K562 (cell line): Measurements from ENCODE around the gene SLC38A8. TPM values are rescaled to one million over a fixed set of nuclear protein-coding genes. Genes with fewer than 3 reads are reported as not detected.

Source experiments
- BHLHE40 ChIP-seq: IDR thresholded peaks from 2 replicates; pipeline ENCODE4 v1.6.1; 2011; ENCODE audit warnings: low read length, improper control_type of control experiment
- CCAR2 ChIP-seq: fragments of 200-400 bp; formaldehyde crosslinking; IDR thresholded peaks from 2 replicates; pipeline ENCODE4 v1.6.1; 2017; ENCODE audit warnings: mild to moderate bottlenecking, low read depth, low read length
- CEBPZ ChIP-seq: fragments of 150-350 bp; IDR thresholded peaks from 2 replicates; pipeline ENCODE4 v1.6.1; 2014; ENCODE audit warnings: low read depth, mild to moderate bottlenecking, low read length, borderline replicate concordance
- CREM ChIP-seq: IDR thresholded peaks from 2 replicates; pipeline ENCODE4 v1.6.1; 2014; ENCODE audit warnings: antibody characterized with exemption, low read depth
- DEAF1 ChIP-seq: fragments of 450-650 bp; formaldehyde crosslinking; IDR thresholded peaks from 2 replicates; pipeline ENCODE4 v1.4.0; 2020; ENCODE audit warnings: mild to moderate bottlenecking, moderate library complexity
- MXD1 ChIP-seq: fragments of 250-450 bp; sonication (Bioruptor Pico); IDR thresholded peaks from 2 replicates; pipeline ENCODE4 v1.8.0; 2021; ENCODE audit warnings: borderline replicate concordance, mild to moderate bottlenecking, moderate library complexity; ENCODE audit not compliant: poor library complexity, severe bottlenecking
- MXI1 ChIP-seq: IDR thresholded peaks from 2 replicates; pipeline ENCODE4 v1.6.1; 2011; ENCODE audit warnings: low read depth, mild to moderate bottlenecking, improper control_type of control experiment, low read length
- POLR3A ChIP-seq: IDR thresholded peaks from 2 replicates; pipeline ENCODE4 v1.6.1; 2011; ENCODE audit warnings: borderline replicate concordance, mild to moderate bottlenecking, moderate library complexity; ENCODE audit not compliant: insufficient read length, insufficient read depth; ENCODE audit errors: extremely low read depth
- TRIM28 ChIP-seq: fragments of 450-650 bp; IDR thresholded peaks from 2 replicates; pipeline ENCODE4 v1.6.1; 2017
- XRCC5 ChIP-seq: fragments of 200-400 bp; formaldehyde crosslinking; IDR thresholded peaks from 2 replicates; pipeline ENCODE4 v1.6.1; 2017; ENCODE audit warnings: low read depth, mild to moderate bottlenecking, low read length
- ZNF224 ChIP-seq: sonication (generic); formaldehyde crosslinking; IDR thresholded peaks from 2 replicates; pipeline ENCODE4 v1.8.0; 2022; ENCODE audit warnings: mild to moderate bottlenecking, missing genetic modification reagents
- ZNF239 ChIP-seq: fragments of 250-450 bp; sonication (Bioruptor Pico); IDR thresholded peaks from 2 replicates; pipeline ENCODE4 v1.4.0; 2020; ENCODE audit warnings: mild to moderate bottlenecking
- polyA plus RNA-seq, 8 experiments: library from polyadenylated mRNA; depleted of rRNA in 4 of 8; stranded (reverse) in 5 of 8; unstranded in 3 of 8; fragments of >200 nt; fragmentation: Nextera tagmentation in 2 of 8; fragmentation: Illumina TruSeq in 1 of 8; extraction: Ambion mirVana in 2 of 8; extraction: Trizol in 1 of 8; gene quantifications; 2 replicates each; pipeline versions ENCODE4 v1.2.1 to v1.2.3, GENCODE V29; 2011 to 2014; ENCODE audit warnings: inconsistent platforms in 1 of 8, missing spikeins in 1 of 8
- total RNA-seq, 7 experiments: library from RNA; depleted of rRNA in 6 of 7; stranded (reverse); fragments of >200 nt in 6 of 7; fragmentation: Illumina TruSeq in 2 of 7; extraction: Trizol in 2 of 7; gene quantifications; 2 replicates each; pipeline versions ENCODE4 v1.2.1 to v1.2.3, GENCODE V29; 2011 to 2021; ENCODE audit warnings: low replicate concordance in 1 of 7

The SLC38A8 gene
- total and polyA plus RNA-seq, 9 of the 15 experiments (the other 6 are each of a cell fraction or from before 2014, with no cell fraction given): 0.28 TPM; not detected in 8

GRCh38 chr16:84065536-84066132, 23.0 kb upstream of the SLC38A8 start (continued):
- TF ChIP-seq XRCC5: peak; percentile 61; the same call in 1 of the 2 replicates
- TF ChIP-seq MXD1: no peak
- no peak for TF ChIP-seq POLR3A
- TF ChIP-seq ZNF239 (CRISPR knock-in tag): no peak
- no peak for TF ChIP-seq ZNF224
- no peak for TF ChIP-seq CEBPZ
- TF ChIP-seq MXI1: no peak
- TF ChIP-seq BHLHE40: no peak
- TF ChIP-seq TRIM28: no peak
- peak; percentile 35; the same call in 1 of the 2 replicates for TF ChIP-seq DEAF1 (CRISPR knock-in tag)
- no peak for TF ChIP-seq CCAR2
- TF ChIP-seq CREM: 0 out of 2 replicates have a peak, but pooled peaks have one; percentile 9
